AG20443 (cell line): ENCODE measurements around the gene GOLIM4.
A peak's percentile ranks its signal among the peaks of the same experiment; 100 is the strongest.
"Not testable (repeated sequence)": the region's sequence is repeated elsewhere in the genome, so short reads cannot be mapped to it uniquely, and the experiment has no call there.

Experiments used
- DNase-seq: peaks from one replicate; pipeline ENCODE4 v3.0.0; 2012; ENCODE audit warnings: low spot score, mixed read lengths

Gene GOLIM4

DNA sequence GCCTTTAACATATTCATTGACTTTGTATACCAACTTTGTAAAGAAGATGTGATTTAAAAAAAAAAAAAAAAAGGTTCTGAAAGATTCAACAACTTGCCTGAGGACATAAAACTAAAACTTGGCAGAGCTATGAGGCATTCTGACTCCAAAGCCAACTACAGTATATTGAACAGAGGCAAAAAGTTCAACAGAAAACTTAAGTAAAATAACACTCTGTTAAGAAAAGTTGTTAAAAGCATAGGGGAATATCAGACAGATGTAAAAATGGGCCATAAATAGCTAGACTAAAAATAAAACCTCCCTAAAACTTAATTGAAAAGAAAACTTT is 23.4 kb downstream of the GOLIM4 start:
- DNase-seq, result no peak

GRCh38 chr3:168071591-168072322 is 24.0 kb downstream of the GOLIM4 start:
- peak; percentile 78 for DNase-seq

DNA sequence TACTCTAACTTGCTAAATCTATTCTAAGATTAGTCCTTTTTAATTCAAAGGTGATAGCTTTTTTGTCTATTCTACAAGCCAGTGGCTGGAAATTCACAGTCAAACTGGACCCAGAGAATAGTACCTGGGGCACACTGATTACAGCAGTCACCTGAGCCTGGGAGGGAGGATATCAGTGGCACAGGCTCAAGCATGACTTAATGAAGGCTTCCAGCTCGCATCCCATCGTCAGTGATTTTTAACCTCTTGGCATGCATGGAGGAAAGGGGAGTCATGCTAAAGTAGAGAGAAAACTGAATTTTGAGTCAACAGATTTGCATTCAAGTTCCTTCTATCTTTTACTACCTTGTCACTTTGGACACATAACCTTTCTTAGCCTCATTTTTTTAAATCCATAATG is 24.8 kb downstream of the GOLIM4 start:
- DNase-seq, result no peak

GRCh38 chr3:168068346-168068745 is 27.4 kb downstream of the GOLIM4 start:
- no peak for DNase-seq

DNA sequence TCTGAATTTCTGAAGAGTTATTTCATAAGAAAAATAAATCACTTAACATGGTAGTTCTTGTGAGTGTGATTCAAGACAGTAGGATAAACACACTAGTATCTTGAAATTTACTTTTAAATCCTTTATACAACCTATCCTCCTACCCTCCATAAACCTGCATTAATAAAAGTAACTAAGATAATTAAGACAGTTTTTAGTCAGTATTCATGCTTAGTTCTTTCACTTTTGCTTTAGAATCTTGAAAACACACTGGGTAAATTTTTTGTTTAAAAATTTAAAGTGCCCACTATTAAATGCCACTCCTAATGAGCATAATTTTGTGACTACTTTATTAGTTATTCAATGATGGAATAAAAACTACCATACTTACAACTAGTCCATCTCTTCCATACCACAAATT is 28.8 kb downstream of the GOLIM4 start:
- no peak for DNase-seq

- DNase-seq, result no peak
Measured at GRCh38 chr3:168065569-168065968, 30.2 kb downstream of the GOLIM4 start.

GRCh38 chr3:168063122-168063521 is 32.6 kb downstream of the GOLIM4 start:
- DNase-seq, result no peak

- DNase-seq, result no peak
Measured at GRCh38 chr3:168062679-168063078, 33.0 kb downstream of the GOLIM4 start.

DNA sequence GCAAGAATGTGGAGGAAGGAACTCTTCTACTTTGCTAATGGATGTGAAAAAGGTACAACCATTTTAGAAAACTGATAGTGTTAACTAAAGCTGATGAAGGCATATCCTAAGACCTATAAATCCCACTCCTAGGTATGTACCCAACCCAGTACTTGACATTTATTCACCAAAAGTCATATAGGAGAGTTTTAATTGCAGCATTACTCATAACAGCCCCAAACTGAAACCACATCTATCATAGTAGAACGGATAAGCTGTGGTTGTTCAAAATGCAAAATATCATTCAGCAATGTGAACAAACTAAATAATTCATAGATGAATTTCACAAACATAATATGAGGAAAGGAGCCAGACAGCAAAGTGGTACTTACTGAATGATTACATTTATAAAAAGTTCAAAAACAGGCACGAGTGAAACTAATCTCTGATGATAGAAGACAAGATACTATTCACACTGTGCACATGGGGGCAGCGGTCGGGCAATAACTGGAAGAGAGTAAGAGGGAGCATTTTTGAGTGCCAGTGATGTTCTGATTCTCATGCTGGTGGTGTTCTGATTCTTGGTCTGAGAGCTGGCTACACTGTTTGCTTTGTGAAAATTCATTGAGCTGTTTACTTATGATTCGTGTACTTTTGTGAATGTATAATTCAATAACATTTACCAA is 34.3 kb downstream of the GOLIM4 start:
- no peak for DNase-seq

DNA sequence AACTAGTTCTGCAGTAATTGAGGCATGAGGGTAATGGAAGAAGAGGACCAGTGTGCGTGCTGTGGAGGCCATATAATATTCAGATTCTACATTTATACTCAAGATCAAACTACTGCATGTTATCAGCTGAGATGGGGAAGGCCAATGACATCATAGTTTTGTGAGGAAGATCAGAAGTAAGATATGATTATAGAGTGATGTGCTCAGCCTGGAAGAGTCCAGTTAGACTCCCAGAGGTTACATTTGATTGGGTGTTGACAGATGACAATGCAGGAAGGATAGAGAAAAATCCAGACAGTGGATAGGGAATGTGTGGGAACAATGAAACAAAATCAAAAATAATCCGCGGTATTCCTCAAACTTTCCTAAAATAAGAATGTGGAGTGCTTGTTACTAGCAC is 35.4 kb downstream of the GOLIM4 start:
- DNase-seq, result no peak

DNA sequence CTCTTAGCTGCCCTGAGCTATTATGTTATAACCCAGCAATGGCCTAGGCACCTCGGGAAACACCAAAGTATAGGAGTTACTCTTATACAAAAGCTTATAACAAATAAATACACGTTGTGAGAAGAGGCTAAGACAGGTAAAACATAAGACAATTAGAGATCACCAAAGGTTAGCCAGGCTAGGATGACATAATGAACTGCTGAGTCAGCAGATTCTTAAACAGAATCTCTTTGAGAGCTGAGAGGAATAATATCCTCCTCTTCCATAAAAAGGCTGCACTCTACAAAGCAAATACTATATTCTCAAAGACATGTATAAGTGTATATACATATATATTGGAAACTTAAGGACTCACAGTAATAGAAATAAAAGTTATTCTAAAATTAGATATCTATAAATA is 37.2 kb downstream of the GOLIM4 start:
- no peak for DNase-seq

GRCh38 chr3:168056398-168057230 is 39.1 kb downstream of the GOLIM4 start:
- not testable (repeated sequence) for DNase-seq

- no peak for DNase-seq
Measured at GRCh38 chr3:168054447-168054846, 41.3 kb downstream of the GOLIM4 start.

DNA sequence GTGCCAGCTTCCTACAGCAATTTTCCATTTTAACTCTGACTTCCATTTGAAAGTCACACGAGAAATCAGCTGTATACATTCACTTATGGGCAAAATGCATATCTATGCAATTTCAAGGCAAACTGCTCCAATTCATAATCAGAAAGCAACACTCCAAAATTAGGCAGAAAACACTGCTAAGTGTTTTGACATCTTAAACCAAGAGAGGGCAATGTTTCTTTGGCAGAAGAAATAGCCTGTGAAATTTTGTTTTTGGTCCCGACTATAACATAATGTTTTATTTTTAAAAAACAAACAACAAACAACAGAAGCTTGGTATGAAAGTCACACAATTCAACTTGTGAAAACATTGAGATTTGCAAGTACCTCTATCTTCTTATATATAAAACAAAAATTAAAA is 42.6 kb downstream of the GOLIM4 start:
- DNase-seq, result peak; percentile 24

GRCh38 chr3:168052515-168052914 is 43.2 kb downstream of the GOLIM4 start:
- no peak for DNase-seq

DNA sequence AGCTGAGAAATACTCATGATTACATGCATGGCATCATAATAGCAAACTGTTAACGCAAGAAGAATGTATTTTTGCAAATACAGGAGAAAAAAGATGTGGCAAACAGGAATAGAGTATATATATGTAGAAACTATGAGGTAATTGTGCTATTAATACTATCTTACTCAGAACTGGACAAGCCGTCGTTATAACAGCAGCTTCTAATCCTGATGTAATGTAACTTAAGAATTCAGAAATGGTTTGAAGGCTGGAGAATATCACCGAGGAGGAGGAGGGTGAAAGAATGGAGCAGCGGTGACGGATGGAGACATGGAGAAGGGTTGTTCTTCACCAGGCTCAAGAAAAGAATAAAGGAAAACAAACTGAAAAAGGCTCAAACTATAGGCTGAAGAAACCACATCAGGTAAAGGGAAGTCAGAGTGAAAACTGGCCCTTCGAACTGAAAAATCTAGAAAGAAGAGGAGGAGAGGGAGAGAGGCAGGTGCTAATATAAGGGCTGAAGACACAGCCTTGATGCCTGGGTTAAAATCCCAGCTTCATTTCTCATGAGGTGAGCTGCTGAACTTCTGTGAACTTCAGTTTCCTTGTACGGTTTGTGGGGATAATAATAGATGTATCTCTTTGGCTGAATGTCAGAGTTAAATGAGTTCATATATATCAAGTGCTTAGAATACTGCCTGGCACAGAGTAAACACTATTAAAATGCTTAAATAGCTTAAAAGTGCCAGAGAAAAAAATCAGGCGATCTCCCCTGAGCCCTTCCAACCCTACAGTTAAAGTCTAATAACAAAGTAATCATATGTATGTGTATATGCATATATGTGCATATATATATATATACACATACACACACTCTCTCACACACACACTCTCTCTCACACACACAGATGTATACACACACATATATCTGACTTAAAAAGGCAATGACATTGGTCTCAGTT is 43.9 kb downstream of the GOLIM4 start:
- peak; percentile 20 for DNase-seq

DNA sequence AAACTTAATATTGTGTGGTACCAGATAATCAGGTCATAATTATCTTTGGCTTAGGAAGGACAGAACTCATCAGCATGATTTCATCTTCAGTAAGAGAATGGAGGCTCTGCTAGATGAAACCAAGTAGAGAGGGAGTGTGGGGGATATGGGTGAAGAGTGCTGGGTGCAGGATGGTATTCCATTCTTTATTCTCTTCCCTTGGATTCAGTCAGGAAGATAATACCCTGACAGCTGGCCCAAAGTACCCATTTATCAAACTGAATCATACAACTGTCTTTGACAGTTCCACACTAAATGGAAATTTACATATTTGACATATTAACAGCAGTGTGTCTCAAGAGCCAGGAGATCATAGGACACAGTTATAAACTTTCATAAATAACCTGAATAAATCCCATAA is 44.7 kb downstream of the GOLIM4 start:
- DNase-seq, result no peak

DNA sequence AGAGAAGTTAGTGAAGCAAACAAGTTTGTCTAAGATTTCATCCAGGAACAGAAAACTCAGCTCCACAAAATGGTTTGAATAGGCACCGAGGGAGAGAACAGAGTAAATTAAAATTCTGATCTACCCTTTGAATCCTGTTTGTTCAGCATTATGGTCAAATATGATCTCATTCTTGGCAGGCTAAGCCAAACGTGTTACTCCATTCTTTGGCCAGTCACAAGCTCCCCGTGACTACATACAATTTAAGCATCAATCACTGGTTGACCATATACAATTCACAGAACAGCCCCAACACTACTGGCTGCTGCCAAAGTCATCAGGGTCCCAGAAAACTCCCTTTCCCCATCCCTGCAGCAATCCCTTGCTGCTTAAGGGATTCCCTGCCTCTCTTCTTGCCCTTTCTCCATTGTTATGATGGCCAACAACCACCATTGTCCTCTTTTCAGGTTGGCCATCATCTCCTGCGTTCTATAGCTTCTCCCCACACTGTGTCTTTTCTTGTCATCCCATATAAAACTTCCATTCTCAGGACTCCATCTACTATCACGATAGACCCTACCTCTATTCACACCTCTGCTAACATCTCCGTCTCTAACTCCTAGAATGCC is 46.3 kb downstream of the GOLIM4 start:
- peak; percentile 56 for DNase-seq

DNA sequence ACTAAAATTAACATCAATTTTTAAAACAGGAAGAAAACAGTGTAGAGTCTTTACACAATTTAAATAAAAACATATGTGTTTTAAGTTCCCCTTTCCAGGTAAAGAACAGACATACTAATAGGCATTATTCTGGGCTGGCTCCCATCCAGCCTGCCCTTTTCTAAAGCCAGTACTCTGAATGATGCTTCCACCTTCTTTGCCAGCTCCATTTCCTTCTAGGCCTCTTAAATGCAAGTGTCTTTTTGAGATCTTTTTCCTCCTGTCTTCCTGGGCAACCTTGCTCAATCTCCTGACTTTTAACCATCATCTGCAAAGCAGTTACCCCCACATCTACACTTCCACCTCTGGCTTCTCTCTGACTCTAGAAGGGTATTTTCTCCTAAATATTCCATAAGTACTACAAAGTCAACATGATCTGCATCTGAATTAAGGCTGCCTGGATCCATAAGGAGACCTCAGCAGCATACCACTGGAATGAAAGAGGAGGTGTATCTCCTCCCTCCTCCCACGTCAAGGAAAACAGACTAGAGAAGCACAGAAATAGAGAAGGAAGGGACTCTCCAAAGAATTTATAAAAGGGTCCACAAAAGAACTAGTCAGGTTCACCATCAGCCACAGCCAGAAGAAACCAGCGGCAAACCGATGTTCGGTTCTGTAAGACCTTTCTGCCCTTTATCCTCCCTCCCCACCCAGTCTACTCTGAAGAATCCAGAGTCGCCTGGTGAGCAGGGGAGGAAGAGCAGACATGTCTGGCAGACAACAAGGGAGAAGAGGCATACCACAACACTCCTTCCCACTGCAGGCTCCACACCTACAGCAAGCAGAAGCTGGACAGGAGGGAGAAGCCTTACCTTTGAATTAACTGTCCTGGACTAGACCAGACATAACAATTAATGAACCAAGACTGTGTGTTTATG is 47.1 kb downstream of the GOLIM4 start:
- no peak for DNase-seq

- DNase-seq, result no peak
Measured at GRCh38 chr3:168047936-168048335, 47.8 kb downstream of the GOLIM4 start.
